HG03521 (cell line): Measurements from ENCODE around the gene FLYWCH1.

Experiments used
- ATAC-seq: cut with Tn5 transposase; IDR thresholded peaks from one replicate; pipeline ENCODE4 v1.9.1; 2021; ENCODE audit warnings: mild to moderate bottlenecking, moderate library complexity; ENCODE audit not compliant: unreplicated experiment

The FLYWCH1 gene

GRCh38 chr16:2950773-2951172, 39.0 kb downstream of the FLYWCH1 start:
- no peak for ATAC-seq

GRCh38 chr16:2952679-2953078, 40.9 kb downstream of the FLYWCH1 start:
- ATAC-seq, result no peak

- ATAC-seq, result no peak
These were observed 42.2 kb downstream of the FLYWCH1 start for GRCh38 chr16:2953706-2954627.

DNA sequence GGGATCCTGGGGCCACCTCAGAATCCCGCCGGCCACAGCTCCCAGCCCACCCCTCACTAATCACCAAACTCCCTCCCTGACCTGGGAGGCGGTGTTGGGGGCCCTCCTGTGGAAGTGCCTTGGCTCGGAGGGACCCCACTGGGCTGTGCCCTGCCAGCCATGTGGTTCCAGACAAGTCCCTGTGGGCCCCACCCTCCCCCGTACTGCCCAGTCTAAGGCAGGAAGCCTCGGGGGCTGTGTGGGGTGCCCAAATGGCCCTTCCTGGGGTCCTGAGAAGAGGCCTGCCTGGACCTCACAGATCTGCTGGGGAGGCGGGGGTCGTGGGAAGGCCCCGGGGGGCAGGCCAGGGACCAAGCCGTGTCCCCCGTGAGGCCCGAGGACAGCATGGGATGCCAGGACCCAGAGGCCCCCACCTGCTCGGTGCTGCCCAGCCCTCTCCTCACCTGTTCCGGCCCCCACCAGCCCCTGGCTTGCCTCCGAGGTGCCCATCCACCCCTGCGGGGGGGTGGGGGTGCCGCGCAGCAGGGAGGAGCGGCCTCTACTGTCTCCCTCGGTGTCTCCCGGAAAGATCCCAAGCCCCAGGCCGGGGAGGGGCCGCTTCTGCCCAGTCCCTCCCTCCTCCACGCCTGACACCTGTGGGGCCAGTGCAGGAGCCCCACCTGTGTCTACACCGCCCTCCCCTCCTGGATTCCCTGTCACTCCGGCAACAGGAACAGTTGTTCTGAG, 43.1 kb downstream of the FLYWCH1 start:
- ATAC-seq, result no peak

- no peak for ATAC-seq
These were observed 43.7 kb downstream of the FLYWCH1 start for GRCh38 chr16:2955438-2955778.

- no peak for ATAC-seq
These were observed 44.2 kb downstream of the FLYWCH1 start for GRCh38 chr16:2955779-2956578.

GRCh38 chr16:2956579-2956956, 44.8 kb downstream of the FLYWCH1 start:
- ATAC-seq, result no peak

DNA sequence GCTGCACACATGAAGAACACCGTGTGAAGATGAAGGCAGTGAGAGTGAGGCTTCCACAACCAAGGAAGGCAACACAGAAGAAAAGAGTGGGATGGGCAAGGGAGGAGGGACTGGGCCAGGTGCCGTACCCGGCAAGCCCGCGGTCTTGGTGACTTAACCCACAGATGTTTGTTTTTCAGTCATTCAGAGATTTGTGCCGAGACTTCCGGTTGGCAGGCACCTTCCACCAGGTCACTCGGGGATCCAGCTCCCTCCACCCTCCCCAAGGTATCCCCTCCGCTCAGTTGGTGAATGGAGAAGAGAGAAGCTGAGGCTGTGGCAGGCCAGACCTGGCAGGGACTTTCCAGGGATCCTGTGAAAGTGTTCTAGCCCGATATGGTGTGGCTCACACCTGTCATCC, 47.5 kb downstream of the FLYWCH1 start:
- ATAC-seq, result no peak

GRCh38 chr16:2960183-2961010, 48.7 kb downstream of the FLYWCH1 start:
- no peak for ATAC-seq

- ATAC-seq, result no peak
These were observed 50.8 kb downstream of the FLYWCH1 start for GRCh38 chr16:2962334-2963073.

DNA sequence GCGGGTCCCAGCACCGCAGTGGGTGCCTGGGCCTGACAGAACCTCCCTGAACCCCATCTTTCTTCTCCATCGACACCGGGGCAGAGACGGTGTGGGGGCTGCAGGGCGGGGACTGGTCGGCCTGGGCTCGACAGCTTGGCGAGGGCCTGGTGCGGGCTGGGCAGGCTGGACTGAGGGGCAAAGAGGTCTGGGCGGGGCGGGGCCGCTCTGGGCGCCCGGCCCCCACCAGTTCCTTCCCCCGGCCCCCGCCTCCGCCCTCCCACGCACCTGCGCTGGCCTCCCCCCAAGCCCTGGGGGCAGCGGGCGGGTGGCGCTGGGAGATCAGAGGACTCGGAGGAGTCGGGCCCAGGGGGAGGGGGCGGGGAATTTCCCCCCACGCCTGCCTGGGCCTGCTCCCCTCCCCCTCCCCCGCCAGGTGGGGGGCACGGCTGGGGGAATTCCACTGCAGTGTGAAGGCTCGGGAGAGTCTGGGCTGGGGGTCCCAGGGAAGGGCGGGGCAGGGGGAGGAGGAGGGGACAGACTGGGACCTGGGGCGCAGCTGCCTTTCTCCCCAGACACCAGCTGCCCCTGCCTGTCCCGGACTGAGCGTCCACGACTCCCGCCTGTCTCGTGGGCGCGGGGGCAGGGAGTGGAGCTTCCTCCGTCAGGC, 51.5 kb downstream of the FLYWCH1 start:
- no peak for ATAC-seq

- no peak for ATAC-seq
These were observed 52.2 kb downstream of the FLYWCH1 start, which contains the start of gene KREMEN2 for GRCh38 chr16:2963723-2964474. Gene KREMEN2, plus strand, starts transcription at chr16:2964275. Its CDS starts 246 bp downstream, at chr16:2964521.

- no peak for ATAC-seq
These were observed 53.0 kb downstream of the FLYWCH1 start for GRCh38 chr16:2964475-2965336.

- ATAC-seq, result no peak
These were observed 54.5 kb downstream of the FLYWCH1 start for GRCh38 chr16:2966043-2966807.

DNA sequence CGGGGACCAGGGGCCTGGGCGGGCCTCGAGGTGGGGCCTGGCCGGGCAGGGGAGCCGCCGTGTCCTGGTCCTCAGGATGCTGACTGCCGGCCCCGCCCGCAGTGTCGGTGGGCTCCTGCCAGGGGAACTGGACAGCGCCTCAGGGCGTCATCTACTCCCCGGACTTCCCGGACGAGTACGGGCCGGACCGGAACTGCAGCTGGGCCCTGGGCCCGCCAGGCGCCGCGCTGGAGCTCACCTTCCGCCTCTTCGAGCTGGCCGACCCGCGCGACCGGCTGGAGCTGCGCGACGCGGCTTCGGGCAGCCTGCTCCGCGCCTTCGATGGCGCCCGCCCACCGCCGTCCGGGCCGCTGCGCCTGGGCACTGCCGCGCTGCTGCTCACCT, 55.1 kb downstream of the FLYWCH1 start:
- ATAC-seq, result no peak

GRCh38 chr16:2967211-2967631, 55.5 kb downstream of the FLYWCH1 start:
- no peak for ATAC-seq

- no peak for ATAC-seq
These were observed 56.0 kb downstream of the FLYWCH1 start for GRCh38 chr16:2967721-2968161.
